ENCODE results near the gene EXT2. TPM values are rescaled to one million over a fixed set of nuclear protein-coding genes. Genes with fewer than 3 reads are reported as not detected.

The EXT2 gene
- total RNA-seq, 1 donor from 2014 or later, result 24.5 TPM

DNA sequence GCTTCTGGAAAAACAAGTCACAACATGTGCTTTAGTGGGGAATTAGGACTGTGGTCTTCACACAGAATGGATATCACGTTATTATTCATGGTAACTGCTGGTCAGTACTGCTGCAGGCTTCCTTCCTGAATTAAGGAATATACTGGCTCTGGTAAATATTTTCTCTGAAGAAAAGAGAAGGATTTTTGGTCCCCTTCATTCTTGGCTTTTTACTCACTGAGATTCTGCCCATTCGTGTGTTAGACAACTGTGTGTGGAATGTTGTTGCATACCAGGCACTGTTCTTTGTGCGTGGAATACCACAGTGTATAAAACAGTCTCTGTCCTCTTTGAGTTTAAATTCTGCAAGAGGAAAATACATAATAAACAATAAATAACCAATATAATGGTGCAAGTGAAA, 134.1 kb downstream of the EXT2 start:
- Histone ChIP-seq H3K36me3 (peaks cover 3% of the 10 kb centered on the region), H3K4me3 (no peak overlapping the region), H3K27me3 (ENCODE audit: low read depth) (no peaks in the 10 kb centered on the region), H3K9me3 (replicated peaks) (no peaks in the 10 kb centered on the region), H3K4me1 (peaks cover 17% of the 10 kb centered on the region), H3K27ac (replicated peaks) (no peak overlapping the region)
- DNase-seq, result no peak
- intact Hi-C loops (cut with micrococcal nuclease), result no loop called here
- TF ChIP-seq, protein P1, sequence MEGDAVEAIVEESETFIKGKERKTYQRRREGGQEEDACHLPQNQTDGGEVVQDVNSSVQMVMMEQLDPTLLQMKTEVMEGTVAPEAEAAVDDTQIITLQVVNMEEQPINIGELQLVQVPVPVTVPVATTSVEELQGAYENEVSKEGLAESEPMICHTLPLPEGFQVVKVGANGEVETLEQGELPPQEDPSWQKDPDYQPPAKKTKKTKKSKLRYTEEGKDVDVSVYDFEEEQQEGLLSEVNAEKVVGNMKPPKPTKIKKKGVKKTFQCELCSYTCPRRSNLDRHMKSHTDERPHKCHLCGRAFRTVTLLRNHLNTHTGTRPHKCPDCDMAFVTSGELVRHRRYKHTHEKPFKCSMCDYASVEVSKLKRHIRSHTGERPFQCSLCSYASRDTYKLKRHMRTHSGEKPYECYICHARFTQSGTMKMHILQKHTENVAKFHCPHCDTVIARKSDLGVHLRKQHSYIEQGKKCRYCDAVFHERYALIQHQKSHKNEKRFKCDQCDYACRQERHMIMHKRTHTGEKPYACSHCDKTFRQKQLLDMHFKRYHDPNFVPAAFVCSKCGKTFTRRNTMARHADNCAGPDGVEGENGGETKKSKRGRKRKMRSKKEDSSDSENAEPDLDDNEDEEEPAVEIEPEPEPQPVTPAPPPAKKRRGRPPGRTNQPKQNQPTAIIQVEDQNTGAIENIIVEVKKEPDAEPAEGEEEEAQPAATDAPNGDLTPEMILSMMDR (IDR thresholded peaks at IDR 0.05; ENCODE audit: borderline replicate concordance), result no peak

GRCh38 chr11:44235765-44236201, 140.3 kb downstream of the EXT2 start:
- peaks cover 15% of the 10 kb centered on the region for H3K4me1 ChIP-seq
- H3K27me3 ChIP-seq (ENCODE audit: low read depth), result no peaks in the 10 kb centered on the region
- H3K4me3 ChIP-seq, result no peak overlapping the region
- TF ChIP-seq, protein P1 (IDR thresholded peaks at IDR 0.05; ENCODE audit: borderline replicate concordance), result no peak
- no peak overlapping the region for H3K27ac ChIP-seq (replicated peaks)
- H3K9me3 ChIP-seq (replicated peaks), result no peaks in the 10 kb centered on the region
- intact Hi-C loops (cut with micrococcal nuclease), result no loop called here
- H3K36me3 ChIP-seq, result peaks cover 21% of the 10 kb centered on the region
- DNase-seq, result no peak

- H3K9me3 ChIP-seq (replicated peaks), result no peaks in the 10 kb centered on the region
- H3K36me3 ChIP-seq, result peaks cover 21% of the 10 kb centered on the region
- no peak for DNase-seq
- H3K4me1 ChIP-seq, result peaks cover 20% of the 10 kb centered on the region
- intact Hi-C loops (cut with micrococcal nuclease), result no loop called here
- H3K4me3 ChIP-seq, result no peak overlapping the region
- TF ChIP-seq, protein P1 (IDR thresholded peaks at IDR 0.05; ENCODE audit: borderline replicate concordance), result no peak
- H3K27ac ChIP-seq (replicated peaks), result no peak overlapping the region
- H3K27me3 ChIP-seq (ENCODE audit: low read depth), result no peaks in the 10 kb centered on the region
Measured at GRCh38 chr11:44236296-44236695, 140.8 kb downstream of the EXT2 start.

GRCh38 chr11:44237156-44237555, 141.7 kb downstream of the EXT2 start:
- Histone ChIP-seq H3K9me3 (replicated peaks) (no peaks in the 10 kb centered on the region), H3K4me3 (no peak overlapping the region), H3K36me3 (peaks cover 21% of the 10 kb centered on the region), H3K27me3 (ENCODE audit: low read depth) (no peaks in the 10 kb centered on the region), H3K4me1 (peaks cover 29% of the 10 kb centered on the region), H3K27ac (replicated peaks) (no peak overlapping the region)
- DNase-seq, result no peak
- TF ChIP-seq, protein P1 (IDR thresholded peaks at IDR 0.05; ENCODE audit: borderline replicate concordance), result no peak
- intact Hi-C loops (cut with micrococcal nuclease), result no loop called here

- H3K4me1 ChIP-seq, result peaks cover 65% of the 10 kb centered on the region
- no peak overlapping the region for H3K4me3 ChIP-seq
- no peaks in the 10 kb centered on the region for H3K27me3 ChIP-seq (ENCODE audit: low read depth)
- H3K9me3 ChIP-seq (replicated peaks), result no peaks in the 10 kb centered on the region
- H3K36me3 ChIP-seq, result peaks cover 16% of the 10 kb centered on the region
- DNase-seq, result peak; percentile 66
- peak overlapping the region; percentile 64 for H3K27ac ChIP-seq (replicated peaks)
- intact Hi-C loops (cut with micrococcal nuclease), result no loop called here
- TF ChIP-seq, protein P1 (IDR thresholded peaks at IDR 0.05; ENCODE audit: borderline replicate concordance), result no peak
Measured at GRCh38 chr11:44241851-44242250, 146.4 kb downstream of the EXT2 start.
